Stimulated activated CD8-positive, alpha-beta memory T cell treated with anti-CD3 and anti-CD28 coated beads, Interleukin-15, amount 100 ng/mL, for 48 hours (primary cell): ENCODE data around the gene ARRB2.

ENCODE experiments used
- DNase-seq, 2 donors: peaks; one replicate each; pipeline ENCODE4 v3.0.0-alpha.2; 2020; ENCODE audit warnings: low read depth in 2 of 2

ARRB2 gene

GRCh38 chr17:4753392-4753791 lies 43.0 kb downstream of the ARRB2 start:
- no peak for DNase-seq

- DNase-seq: no peak
Measured at GRCh38 chr17:4759776-4760236, 49.4 kb downstream of the ARRB2 start.

- DNase-seq: no peak
Measured at GRCh38 chr17:4764595-4764994, 54.2 kb downstream of the ARRB2 start.

GRCh38 chr17:4766201-4766600 lies 55.8 kb downstream of the ARRB2 start:
- no peak for DNase-seq

GRCh38 chr17:4766723-4767122 lies 56.3 kb downstream of the ARRB2 start:
- no peak for DNase-seq

- no peak for DNase-seq
Measured at GRCh38 chr17:4768298-4768697, 57.9 kb downstream of the ARRB2 start.

- DNase-seq: no peak
Measured at GRCh38 chr17:4769628-4770027, 59.2 kb downstream of the ARRB2 start.
